ENCODE data around the gene FRAT2.

FRAT2 gene, protein sequence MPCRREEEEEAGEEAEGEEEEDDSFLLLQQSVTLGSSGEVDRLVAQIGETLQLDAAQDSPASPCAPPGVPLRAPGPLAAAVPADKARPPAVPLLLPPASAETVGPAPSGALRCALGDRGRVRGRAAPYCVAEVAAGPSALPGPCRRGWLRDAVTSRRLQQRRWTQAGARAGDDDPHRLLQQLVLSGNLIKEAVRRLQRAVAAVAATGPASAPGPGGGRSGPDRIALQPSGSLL

GRCh38 chr10:97334370-97335175, at the start of gene FRAT2:
Gene FRAT2, minus strand, starts transcription at chr10:97334729. Its CDS starts 157 bp downstream, at chr10:97334572.
- peak; percentile 77 to 82 for DNase-seq (ENCODE audit: low read depth in 2 of 2)

GRCh38 chr10:97384156-97384555, 49.6 kb upstream of the FRAT2 start:
- no peak for DNase-seq (ENCODE audit: low read depth in 2 of 2)

- DNase-seq (ENCODE audit: low read depth in 2 of 2) = no peak
Measured at GRCh38 chr10:97383159-97383558, 48.6 kb upstream of the FRAT2 start.

- no peak for DNase-seq (ENCODE audit: low read depth in 2 of 2)
Measured at GRCh38 chr10:97381626-97382025, 47.1 kb upstream of the FRAT2 start.

- no peak for DNase-seq (ENCODE audit: low read depth in 2 of 2)
Measured at GRCh38 chr10:97380516-97380915, 46.0 kb upstream of the FRAT2 start.

DNA sequence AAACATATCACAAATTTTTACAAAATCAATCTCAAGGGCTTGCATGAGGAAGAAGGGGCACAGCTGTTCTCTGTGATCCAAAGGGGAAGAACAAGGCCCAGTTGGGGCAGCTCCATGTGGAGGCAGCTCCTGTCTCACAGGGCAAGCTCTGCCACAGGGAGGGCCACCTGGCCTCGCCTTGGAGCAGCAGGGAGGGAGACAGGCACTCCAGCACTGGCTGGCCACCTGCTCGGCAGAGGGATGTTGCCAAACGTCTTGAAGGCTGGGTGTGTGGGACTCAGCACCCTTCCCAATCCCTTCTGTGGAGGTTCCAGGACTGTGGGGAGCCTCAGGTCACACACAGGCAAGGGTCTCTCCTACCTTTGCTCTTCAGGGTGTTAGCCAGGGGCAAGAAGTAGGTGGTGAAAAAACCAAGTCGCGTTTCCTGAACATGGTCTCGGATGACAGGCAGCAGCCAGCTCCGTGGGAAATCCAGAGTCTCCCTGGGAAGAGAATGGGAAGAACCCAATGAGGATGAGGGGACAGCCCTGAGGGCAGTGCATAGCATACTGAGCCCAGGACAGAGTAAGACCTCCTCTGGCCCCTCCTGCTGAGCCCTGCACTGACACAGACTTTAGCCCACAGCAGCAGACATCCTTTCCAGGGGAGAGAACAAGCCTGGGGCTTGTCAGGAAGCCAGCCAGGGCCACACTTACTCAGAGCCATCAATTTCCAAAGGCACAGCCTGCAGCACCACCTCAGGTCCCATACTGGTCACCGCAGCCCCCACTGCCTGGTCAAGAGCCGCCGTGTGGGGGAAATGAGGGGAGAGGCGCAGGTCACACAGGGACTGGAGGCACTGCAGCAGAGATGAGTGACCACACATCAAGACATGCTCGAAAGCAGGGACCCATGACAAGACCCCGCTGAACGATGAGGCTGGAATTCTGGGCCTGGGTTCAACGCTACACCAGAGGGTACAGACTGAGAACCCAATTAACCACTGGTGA, 44.7 kb upstream of the FRAT2 start:
- DNase-seq (ENCODE audit: low read depth in 2 of 2) = no peak

DNA sequence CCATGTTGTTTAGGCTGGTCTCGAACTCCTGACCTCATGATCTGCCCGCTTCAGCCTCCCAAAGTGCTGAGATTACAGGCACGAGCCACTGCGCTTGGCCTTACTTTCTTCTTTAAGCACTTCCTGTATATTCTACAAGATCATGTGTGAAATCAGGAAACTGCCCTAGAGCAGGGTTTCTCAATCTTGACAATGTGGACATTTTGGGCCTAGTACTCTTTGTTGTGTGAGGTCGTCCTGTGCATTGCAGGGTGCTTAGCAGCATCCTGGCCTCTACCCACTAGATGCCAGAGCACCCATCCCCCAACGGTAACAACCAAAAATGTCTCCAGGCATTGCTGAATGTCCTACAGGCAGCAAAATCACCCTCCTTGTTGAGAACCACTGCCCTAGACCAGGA, 41.9 kb upstream of the FRAT2 start:
- no peak for DNase-seq (ENCODE audit: low read depth in 2 of 2)

GRCh38 chr10:97373456-97373855, 38.9 kb upstream of the FRAT2 start:
- no peak for DNase-seq (ENCODE audit: low read depth in 2 of 2)

DNA sequence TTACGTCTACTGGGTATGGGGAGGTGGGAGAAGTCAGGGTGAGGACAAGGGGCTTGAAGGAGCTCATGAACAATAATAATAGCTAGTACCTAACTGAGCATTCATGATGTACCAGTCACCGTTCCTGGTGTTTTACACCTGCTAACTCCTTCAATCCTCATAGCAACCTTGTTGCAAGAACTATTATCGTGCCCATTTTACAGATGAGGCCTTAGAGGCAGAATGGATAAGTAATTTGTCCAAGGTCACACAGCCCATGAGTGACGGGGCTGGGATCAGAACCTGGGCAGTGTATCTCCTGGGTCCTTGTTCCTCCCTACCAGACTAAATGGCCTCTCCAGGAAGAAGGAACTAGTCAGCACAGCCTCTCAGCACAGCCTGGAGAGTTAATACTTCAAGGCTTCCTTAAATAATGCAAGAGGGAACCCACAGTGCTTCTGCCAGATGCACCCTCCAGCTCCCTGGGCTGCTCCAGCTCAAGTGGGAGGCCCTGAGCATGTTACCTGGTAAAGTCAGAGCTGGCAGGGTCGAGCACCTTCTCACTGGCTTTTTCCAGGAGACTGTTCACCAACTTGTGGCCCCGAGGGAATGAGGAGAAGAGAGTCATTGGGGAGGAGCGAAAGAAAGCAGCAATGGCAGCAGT, 37.8 kb upstream of the FRAT2 start:
- no peak for DNase-seq (ENCODE audit: low read depth in 2 of 2)

DNA sequence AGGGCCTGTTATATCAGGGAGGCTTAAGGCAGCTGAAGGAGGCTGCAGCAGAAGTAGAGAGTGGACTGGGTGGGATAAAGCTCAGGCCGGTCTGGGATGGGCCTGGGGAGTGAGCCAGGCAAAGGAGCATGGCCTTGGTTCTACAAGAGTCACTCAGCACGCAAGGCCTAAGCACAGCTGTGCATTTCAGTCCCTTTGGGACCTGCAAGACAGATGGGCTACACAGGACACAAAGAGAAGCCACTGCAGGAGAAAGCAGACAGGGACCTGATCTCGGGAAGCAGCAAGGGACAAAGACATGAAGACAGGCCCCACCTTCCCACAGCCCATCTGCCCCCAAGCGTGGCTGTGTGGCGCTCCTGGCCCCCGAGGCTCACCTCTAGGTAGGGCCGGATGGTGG, 37.2 kb upstream of the FRAT2 start:
- DNase-seq (ENCODE audit: low read depth in 2 of 2) = no peak

GRCh38 chr10:97367126-97367649, 32.7 kb upstream of the FRAT2 start:
- DNase-seq (ENCODE audit: low read depth in 2 of 2) = no peak

DNA sequence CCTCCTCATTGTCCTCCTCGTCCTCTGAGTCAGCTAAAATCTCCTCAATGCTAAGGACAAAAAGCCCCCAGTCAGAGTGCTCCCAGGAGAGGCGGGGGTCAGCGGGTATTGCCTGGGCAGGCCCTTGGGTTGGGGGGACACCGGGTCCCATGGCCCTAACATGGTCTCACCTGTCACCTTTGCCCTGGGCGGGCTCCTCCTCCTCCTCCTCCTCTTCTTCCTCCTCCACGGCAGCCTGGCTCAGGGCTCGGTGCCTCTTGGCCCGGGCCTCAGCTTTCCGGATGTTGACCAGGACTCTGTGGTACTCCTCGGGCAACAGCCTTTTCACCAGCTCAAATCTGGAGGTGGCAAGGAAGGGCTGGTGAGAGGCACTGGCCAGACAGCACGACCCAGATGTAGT, 32.0 kb upstream of the FRAT2 start:
- no peak for DNase-seq (ENCODE audit: low read depth in 2 of 2)

- no peak for DNase-seq (ENCODE audit: low read depth in 2 of 2)
Measured at GRCh38 chr10:97365761-97366351, 31.3 kb upstream of the FRAT2 start.

- DNase-seq (ENCODE audit: low read depth in 2 of 2) = no peak
Measured at GRCh38 chr10:97363071-97363470, 28.5 kb upstream of the FRAT2 start.

DNA sequence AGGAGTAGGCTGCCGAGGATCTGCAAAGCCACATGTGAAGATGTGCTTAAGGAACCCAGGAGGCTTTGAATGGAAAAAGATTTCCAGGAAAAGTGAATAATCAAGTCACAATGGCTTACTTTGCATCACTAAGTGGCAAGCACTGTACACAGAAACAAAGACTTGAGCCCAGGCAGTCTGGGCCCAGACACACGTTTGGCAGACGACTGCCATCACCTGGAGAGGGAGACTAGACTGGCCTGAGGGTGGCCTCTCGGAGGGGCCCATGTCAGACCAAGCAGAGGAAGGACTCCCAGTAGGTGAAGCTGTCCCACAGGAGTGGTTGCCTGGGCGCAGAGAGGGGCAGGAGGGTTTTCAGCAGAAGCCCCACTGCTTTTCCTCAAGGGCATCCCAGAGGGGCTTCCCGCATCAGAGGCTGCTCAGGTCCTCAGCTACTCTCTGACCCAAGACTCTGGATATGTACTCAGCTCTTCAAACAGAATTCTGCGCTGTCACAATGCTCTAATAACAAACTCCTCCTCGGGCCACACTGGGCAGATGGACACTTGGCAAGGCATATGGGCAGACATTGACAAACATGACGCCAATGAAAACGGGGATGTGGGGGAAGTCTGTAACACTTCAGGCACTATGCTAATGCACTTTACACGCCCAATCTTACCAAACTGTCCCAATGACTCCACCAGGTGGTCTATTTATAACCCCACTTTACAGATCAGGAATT, 27.9 kb upstream of the FRAT2 start:
- DNase-seq (ENCODE audit: low read depth in 2 of 2) = no peak

- no peak for DNase-seq (ENCODE audit: low read depth in 2 of 2)
Measured at GRCh38 chr10:97361537-97361901, 27.0 kb upstream of the FRAT2 start.

GRCh38 chr10:97360705-97361536, 26.4 kb upstream of the FRAT2 start:
- no peak for DNase-seq (ENCODE audit: low read depth in 2 of 2)

GRCh38 chr10:97358781-97359180, 24.3 kb upstream of the FRAT2 start:
- no peak for DNase-seq (ENCODE audit: low read depth in 2 of 2)

DNA sequence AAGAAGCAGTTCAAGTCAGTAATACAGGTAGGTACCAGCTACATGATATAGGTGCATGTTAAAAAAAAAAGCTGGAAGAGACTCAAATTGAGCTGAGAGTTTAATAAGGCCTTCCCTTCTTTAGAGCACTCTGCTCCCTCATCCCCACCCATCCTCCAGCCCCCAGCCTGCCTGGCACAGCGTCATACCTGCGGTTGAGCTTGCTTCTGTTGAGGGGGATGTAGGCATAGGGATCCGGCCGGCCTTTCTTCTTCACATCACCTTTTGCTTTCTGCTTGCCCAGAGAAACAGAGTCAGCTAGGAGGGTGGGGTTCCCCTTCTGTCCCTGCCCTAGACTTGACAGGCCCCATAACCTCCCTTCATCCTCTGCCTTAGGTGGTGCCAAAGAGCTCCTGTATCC, 23.8 kb upstream of the FRAT2 start:
- no peak for DNase-seq (ENCODE audit: low read depth in 2 of 2)

DNA sequence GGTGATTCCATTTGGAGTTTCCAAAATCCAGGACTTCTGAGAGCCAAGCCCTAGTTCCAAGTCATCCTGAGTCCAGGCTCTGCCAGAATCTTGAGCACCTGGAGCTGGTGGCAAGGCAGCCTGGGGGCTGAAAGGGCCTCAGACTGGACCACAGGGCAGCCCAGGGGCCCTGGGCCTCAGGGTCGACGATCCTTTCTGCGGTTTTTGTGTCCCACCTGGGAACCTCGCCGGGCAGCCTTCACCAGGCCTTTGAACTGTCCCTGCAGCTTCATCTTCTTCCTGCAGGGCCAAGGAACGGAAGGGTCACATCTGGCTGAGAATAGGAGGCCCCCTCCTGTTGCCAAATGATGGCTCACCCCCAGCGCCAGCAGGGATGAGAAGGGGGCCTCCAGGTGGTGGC, 22.4 kb upstream of the FRAT2 start:
- DNase-seq (ENCODE audit: low read depth in 2 of 2) = no peak
